PFSK-1 (cell line): ENCODE measurements around the gene KLRK1.

ENCODE experiments used
- POLR2AphosphoS5 ChIP-seq: IDR thresholded peaks from 2 replicates; pipeline ENCODE4 v1.6.1; 2012; ENCODE audit warnings: low read depth, mild to moderate bottlenecking, control low read depth, low read length, moderate library complexity
- REST ChIP-seq, 2 experiments: IDR thresholded peaks; 2 replicates each; pipeline versions ENCODE4 v1.6.1 to v1.8.0; 2011 to 2012; ENCODE audit warnings: low read depth in 2 of 2, low read length in 2 of 2, control low read depth in 1 of 2, inconsistent platforms in 1 of 2, mild to moderate bottlenecking in 1 of 2, moderate library complexity in 1 of 2; ENCODE audit not compliant: insufficient read depth in 1 of 2
- SIN3A ChIP-seq: IDR thresholded peaks from 2 replicates; pipeline ENCODE4 v1.6.1; 2012; ENCODE audit warnings: mild to moderate bottlenecking, low read length, moderate library complexity, borderline replicate concordance; ENCODE audit not compliant: insufficient read depth
- TAF1 ChIP-seq: IDR thresholded peaks from 2 replicates; pipeline ENCODE4 v1.6.1; 2012; ENCODE audit warnings: low read length, control low read depth, borderline replicate concordance; ENCODE audit not compliant: insufficient read depth

- TF ChIP-seq REST (IDR thresholded peaks at IDR 0.05; ENCODE audit: insufficient read depth in 1 of 2, low read depth in 2 of 2, low read length in 2 of 2) (no peak), SIN3A (no peak), POLR2AphosphoS5 (no peak), TAF1 (no peak)
Observed at GRCh38 chr12:10400829-10401228, 11.0 kb upstream of the KLRK1 start.
